Activated naive CD8-positive, alpha-beta T cell (primary cell): ENCODE measurements around the gene ZC3H4.
A peak's percentile ranks its signal among the peaks of the same experiment; 100 is the strongest.

Experiments
- H3K27ac Mint-ChIP-seq: one replicate; pipeline ENCODE4 v1.8.0; 2021; ENCODE audit warnings: mixed read lengths
- H3K27me3 Mint-ChIP-seq: one replicate; pipeline ENCODE4 v1.8.0; 2021; ENCODE audit warnings: mixed read lengths
- H3K36me3 Mint-ChIP-seq: one replicate; pipeline ENCODE4 v1.8.0; 2021; ENCODE audit warnings: mixed read lengths
- H3K4me1 Mint-ChIP-seq: one replicate; pipeline ENCODE4 v1.8.0; 2021; ENCODE audit warnings: low read depth, mixed read lengths
- H3K4me3 Mint-ChIP-seq: one replicate; pipeline ENCODE4 v1.8.0; 2021; ENCODE audit warnings: mild to moderate bottlenecking, mixed read lengths
- H3K9me3 Mint-ChIP-seq: one replicate; pipeline ENCODE4 v1.8.0; 2021; ENCODE audit warnings: low read depth, mixed read lengths

Gene ZC3H4

GRCh38 chr19:47021536-47022139, 91.9 kb downstream of the ZC3H4 start:
- H3K9me3 Mint-ChIP-seq, result no peaks in the 10 kb centered on the region

DNA sequence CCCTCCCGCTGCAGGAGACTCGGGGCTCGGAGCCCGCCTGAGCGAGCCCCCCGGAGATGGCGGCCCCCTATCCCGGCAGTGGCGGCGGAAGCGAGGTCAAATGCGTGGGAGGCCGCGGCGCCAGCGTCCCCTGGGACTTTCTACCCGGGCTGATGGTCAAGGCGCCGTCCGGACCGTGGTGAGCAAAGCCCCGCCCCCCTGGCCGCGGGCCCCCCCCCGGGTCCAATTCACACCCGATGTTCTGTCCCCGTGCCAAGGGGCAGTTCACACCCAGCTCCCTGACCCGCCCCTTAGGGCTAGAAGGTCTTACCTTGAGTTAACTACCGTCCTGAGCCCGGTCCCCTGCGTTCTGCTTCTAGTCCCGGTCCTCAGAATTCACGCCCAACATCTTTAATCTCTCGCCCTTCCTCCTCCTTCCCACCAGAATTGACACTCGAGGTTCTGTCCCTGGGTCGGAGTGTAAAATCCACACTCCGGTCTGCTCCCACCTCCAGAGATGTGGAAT, 92.5 kb downstream of the ZC3H4 start:
- Mint-ChIP-seq H3K27ac (no peak overlapping the region), H3K9me3 (no peaks in the 10 kb centered on the region), H3K36me3 (no peaks in the 10 kb centered on the region), H3K4me1 (peaks cover 15% of the 10 kb centered on the region), H3K27me3 (peaks cover 17% of the 10 kb centered on the region), H3K4me3 (peak overlapping the region; percentile 58)

More at GRCh38 chr19:47021536-47022139, 91.9 kb downstream of the ZC3H4 start:
- peak overlapping the region; percentile 58 for H3K4me3 Mint-ChIP-seq
- H3K4me1 Mint-ChIP-seq, result peaks cover 15% of the 10 kb centered on the region
- H3K36me3 Mint-ChIP-seq, result no peaks in the 10 kb centered on the region
- no peak overlapping the region for H3K27ac Mint-ChIP-seq
- peaks cover 21% of the 10 kb centered on the region for H3K27me3 Mint-ChIP-seq

- no peak overlapping the region for H3K27ac Mint-ChIP-seq
- no peaks in the 10 kb centered on the region for H3K9me3 Mint-ChIP-seq
- peaks cover 16% of the 10 kb centered on the region for H3K27me3 Mint-ChIP-seq
- H3K36me3 Mint-ChIP-seq, result no peaks in the 10 kb centered on the region
- no peak overlapping the region for H3K4me3 Mint-ChIP-seq
- peaks cover 15% of the 10 kb centered on the region for H3K4me1 Mint-ChIP-seq
Measured at GRCh38 chr19:47020132-47020805, 93.3 kb downstream of the ZC3H4 start.

GRCh38 chr19:47019431-47020041, 94.0 kb downstream of the ZC3H4 start, which contains the start of gene NPAS1:
NPAS1 (plus strand) TSS chr19:47019837; CDS start chr19:47021048, 1,211 bp downstream.
- Mint-ChIP-seq H3K9me3 (no peaks in the 10 kb centered on the region), H3K27me3 (peaks cover 16% of the 10 kb centered on the region), H3K4me3 (peak within 1 kb of the TSS; percentile 49), H3K27ac (no peak within 1 kb of the TSS), H3K36me3 (no peaks in the 10 kb centered on the region), H3K4me1 (peaks cover 15% of the 10 kb centered on the region)

GRCh38 chr19:47018923-47019322, 94.7 kb downstream of the ZC3H4 start:
- Mint-ChIP-seq H3K4me1 (peaks cover 15% of the 10 kb centered on the region), H3K27me3 (peaks cover 12% of the 10 kb centered on the region), H3K4me3 (peak overlapping the region; percentile 49), H3K9me3 (no peaks in the 10 kb centered on the region), H3K27ac (no peak overlapping the region), H3K36me3 (no peaks in the 10 kb centered on the region)
